Pericardium fibroblast (primary cell): Measurements from ENCODE around the gene LIMS1. TPM values are rescaled to one million over a fixed set of nuclear protein-coding genes. Genes with fewer than 3 reads are reported as not detected.

Source experiments
- total RNA-seq: library from RNA; depleted of rRNA; stranded (reverse); fragments of >200 nt; gene quantifications from 2 replicates; pipeline ENCODE4 v1.2.3, GENCODE V29; 2015

LIMS1 gene, protein sequence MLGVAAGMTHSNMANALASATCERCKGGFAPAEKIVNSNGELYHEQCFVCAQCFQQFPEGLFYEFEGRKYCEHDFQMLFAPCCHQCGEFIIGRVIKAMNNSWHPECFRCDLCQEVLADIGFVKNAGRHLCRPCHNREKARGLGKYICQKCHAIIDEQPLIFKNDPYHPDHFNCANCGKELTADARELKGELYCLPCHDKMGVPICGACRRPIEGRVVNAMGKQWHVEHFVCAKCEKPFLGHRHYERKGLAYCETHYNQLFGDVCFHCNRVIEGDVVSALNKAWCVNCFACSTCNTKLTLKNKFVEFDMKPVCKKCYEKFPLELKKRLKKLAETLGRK
- total RNA-seq: 38.2 and 59.5 TPM in 2 replicates

DNA sequence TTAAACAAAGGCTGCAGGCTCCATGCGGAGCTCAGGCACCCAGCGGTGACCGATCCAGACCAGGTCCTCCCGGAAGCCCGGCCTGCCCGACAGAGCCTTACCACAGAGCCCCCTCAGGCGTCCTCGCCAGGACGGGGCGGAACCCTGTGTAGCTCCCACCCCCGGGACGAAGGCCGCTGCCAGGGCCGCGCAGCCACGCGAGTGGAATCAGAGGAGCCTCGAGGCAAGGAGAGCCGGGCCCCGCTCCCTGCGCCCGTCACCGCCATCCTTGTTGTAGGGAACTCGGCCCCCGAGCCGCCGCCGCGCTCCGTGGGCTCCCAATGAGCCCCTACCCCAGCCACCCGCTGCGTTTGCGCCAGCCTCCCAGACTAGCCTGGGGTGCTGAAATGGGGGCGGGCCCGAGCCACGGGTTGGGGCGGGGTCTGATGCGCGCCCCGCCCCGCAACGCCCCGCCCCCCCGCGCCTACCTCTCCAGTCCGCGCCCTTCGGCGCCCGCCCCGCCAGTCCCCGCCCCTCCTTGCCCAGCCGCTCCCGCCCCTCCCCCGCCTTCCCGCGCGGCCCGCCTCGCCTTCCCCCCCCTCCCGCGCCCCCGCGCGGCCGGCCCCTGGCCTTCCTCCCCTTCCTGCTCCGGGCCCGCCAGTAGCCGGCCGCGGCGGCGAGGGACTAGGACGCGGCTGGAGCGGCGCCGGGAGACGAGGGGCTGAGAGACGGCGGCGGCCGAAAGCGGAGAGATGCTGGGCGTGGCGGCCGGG, at the start of gene LIMS1:
Gene LIMS1, plus strand, starts transcription at position 639 of the 752 bp plus-strand sequence. Its CDS starts 93 bp downstream, at position 732.

GRCh38 chr2:108719149-108720044, 185.1 kb downstream of the LIMS1 start, which contains the start of gene RANBP2:
RANBP2 (plus strand) TSS chr2:108719482; CDS start chr2:108719607, 125 bp downstream.

Other genes with a start within 250 kb of the LIMS1 start
- gene SULT1C2, start 245.6 kb upstream of the LIMS1 start, total RNA-seq: not detected in 2 replicates
- not detected in 2 replicates for gene SULT1C4, start 156.5 kb upstream of the LIMS1 start, total RNA-seq
- 7.7 and 18.0 TPM in 2 replicates for gene GCC2, start 85.3 kb upstream of the LIMS1 start, total RNA-seq
- gene RANBP2, start 185.0 kb downstream of the LIMS1 start, total RNA-seq: 25.1 and 29.5 TPM in 2 replicates